ENCODE data around the gene USP51. TPM values are rescaled to one million over a fixed set of nuclear protein-coding genes. Genes with fewer than 3 reads are reported as not detected.

USP51 gene
- total RNA-seq, 1 experiment from 2014 or later, result not detected

Small RNA genes lying within 50 kb of the gene (microRNA-seq; reads per million reads assigned to microRNA genes)
- not detected for gene MIR4536-1 (ENCODE audit: borderline number of aligned reads)
- not detected for gene MIR4536-2 (ENCODE audit: borderline number of aligned reads)

Other genes starting within 250 kb of the USP51 start
- not detected for gene PAGE3, start 224.9 kb downstream of the USP51 start, total RNA-seq (2021; ENCODE audit: unreplicated experiment)
- gene MAGEH1, start 37.7 kb downstream of the USP51 start, total RNA-seq (2021; ENCODE audit: unreplicated experiment), result 0.20 TPM
- gene FOXR2, start 133.6 kb upstream of the USP51 start, total RNA-seq (2021; ENCODE audit: unreplicated experiment), result not detected
- gene RRAGB, start 227.9 kb upstream of the USP51 start, total RNA-seq (2021; ENCODE audit: unreplicated experiment), result 9.2 TPM